Fibroblast of pulmonary artery (primary cell): Measurements from ENCODE around the gene KIF11.
A peak's percentile ranks its signal among the peaks of the same experiment; 100 is the strongest.
"Not testable (repeated sequence)": the region's sequence is repeated elsewhere in the genome, so short reads cannot be mapped to it uniquely, and the experiment has no call there.

Experiments
- DNase-seq: peaks from one replicate; pipeline ENCODE4 v3.0.0-alpha.2; 2010; ENCODE audit warnings: low read depth
- H3K4me3 ChIP-seq: replicated peaks from 2 replicates; pipeline ENCODE4 v1.5.1; 2011; ENCODE audit warnings: low read depth, mild to moderate bottlenecking, control low read depth, low read length, moderate library complexity
- TF ChIP-seq, protein P1 (sequence below): IDR thresholded peaks from 2 replicates; pipeline ENCODE4 v1.5.1; 2011; ENCODE audit warnings: mild to moderate bottlenecking, control low read depth, low read length, inconsistent platforms; ENCODE audit errors: missing control alignments

Gene KIF11

DNA sequence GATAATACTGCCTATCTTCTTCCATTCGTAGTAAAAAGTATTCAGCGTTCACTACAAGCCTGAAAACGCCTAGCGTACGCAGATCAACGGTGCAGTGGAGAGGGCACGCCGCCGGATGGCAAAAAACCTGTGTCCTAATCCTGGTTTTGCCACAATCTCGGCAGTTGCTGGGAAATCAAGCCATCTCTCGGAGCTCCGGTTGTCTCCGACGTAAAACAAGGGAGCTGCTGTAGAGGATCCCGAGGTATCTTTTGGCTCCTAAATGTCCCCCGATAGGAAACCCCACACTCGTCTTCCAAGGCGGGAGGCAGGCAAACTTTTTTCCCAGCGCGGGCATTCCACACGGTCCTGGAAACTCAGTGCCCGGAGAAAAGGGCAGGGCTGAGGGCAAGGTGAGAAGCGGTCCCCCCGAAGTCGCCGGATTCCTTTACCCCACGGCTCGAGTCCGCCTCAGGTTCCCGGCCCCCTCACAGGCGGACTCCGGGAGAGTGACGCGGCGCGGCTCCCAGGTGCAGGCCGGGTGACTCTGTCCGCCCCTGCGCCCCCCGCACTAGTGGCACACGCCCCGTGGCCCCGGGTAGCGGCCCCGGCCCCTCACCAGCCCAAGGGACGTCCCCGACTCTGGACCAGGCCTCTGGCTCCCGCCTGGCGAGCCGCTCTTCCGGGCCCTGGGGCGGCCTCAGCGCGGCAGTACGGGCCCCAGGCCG is 19.7 kb upstream of the KIF11 start:
- peak overlapping the region; percentile 90 for H3K4me3 ChIP-seq
- TF ChIP-seq, protein P1, sequence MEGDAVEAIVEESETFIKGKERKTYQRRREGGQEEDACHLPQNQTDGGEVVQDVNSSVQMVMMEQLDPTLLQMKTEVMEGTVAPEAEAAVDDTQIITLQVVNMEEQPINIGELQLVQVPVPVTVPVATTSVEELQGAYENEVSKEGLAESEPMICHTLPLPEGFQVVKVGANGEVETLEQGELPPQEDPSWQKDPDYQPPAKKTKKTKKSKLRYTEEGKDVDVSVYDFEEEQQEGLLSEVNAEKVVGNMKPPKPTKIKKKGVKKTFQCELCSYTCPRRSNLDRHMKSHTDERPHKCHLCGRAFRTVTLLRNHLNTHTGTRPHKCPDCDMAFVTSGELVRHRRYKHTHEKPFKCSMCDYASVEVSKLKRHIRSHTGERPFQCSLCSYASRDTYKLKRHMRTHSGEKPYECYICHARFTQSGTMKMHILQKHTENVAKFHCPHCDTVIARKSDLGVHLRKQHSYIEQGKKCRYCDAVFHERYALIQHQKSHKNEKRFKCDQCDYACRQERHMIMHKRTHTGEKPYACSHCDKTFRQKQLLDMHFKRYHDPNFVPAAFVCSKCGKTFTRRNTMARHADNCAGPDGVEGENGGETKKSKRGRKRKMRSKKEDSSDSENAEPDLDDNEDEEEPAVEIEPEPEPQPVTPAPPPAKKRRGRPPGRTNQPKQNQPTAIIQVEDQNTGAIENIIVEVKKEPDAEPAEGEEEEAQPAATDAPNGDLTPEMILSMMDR: peak; percentile 18
- peak; percentile 52 for DNase-seq

DNA sequence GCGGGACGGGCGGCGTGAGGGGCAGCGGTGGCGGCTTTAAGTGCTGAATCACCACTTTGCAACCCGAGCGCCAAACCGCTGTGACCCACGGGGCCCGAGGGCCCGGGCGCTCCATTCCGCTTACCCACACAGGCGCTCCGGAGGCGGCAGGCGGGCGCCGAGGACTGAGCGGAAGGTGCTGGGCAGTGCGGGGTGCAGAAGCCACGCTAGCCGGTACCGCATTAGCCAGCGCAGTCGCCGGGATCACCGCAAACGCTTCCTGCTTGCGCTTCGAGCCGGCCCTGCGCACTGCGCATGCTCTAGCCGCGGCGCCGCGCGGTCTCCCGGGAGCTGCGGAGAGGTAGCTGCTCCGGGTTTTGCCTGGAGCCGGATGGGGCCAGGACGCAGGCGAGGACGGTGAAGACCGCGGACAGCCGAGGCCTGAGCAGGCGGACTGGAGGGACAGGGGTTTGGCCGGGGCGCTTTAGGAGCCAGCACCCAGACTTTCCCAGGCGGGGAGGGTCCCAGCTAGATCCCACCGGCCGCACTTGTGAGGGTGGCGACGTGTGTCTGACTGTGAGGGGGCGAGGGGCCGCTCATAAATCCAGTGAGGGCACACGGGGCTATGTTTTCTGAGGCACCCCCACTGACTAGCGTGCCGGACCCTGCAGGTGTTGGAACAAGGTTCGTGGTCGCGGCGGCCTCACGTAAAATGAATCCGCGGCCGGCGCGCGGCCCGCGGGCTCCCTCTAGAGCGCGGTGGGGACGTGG is 19.0 kb upstream of the KIF11 start, which contains the start of gene IDE:
TSS of gene IDE (minus strand) at position 296 of the 750 bp plus-strand sequence. CDS start at position 222, 74 bp downstream.
- DNase-seq: peak; percentile 88
- peak within 1 kb of the TSS; percentile 90 for H3K4me3 ChIP-seq
- TF ChIP-seq, protein P1: peak; percentile 64

DNA sequence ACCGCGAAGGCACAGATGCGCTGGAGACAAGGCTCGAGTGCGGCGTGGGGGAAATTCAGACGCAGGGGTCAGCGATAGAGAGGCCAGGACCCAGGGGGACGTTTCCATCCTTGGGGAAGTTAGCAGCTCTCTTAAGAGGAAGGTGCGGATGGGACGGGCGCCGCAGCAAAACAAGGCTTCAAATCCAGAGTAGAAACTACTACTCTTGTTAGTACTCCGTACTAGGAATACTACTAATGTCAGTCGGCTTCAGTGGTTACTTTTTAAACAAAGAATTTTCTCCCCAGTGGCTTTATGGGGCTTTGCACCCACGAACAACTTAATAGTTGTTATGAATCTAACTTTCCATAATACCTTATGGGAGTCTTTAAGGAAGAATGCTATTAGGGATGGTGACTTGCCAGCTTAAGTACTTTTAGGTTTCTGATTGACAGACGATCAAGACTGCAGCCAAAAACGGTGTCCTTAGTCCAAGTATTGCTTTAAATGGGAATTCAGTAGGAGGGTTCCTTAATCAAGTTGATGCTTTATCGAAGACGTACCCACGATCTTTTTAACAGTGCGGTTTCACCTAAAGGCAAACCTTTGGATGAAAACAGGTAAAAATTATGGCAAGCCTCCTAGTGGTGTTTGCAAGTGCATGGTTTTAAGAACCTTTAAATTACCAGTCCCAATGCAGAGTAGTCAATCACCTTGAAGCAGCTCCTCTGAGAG is 18.2 kb upstream of the KIF11 start:
- peak overlapping the region; percentile 90 for H3K4me3 ChIP-seq
- DNase-seq: peak; percentile 59
- TF ChIP-seq, protein P1: no peak

DNA sequence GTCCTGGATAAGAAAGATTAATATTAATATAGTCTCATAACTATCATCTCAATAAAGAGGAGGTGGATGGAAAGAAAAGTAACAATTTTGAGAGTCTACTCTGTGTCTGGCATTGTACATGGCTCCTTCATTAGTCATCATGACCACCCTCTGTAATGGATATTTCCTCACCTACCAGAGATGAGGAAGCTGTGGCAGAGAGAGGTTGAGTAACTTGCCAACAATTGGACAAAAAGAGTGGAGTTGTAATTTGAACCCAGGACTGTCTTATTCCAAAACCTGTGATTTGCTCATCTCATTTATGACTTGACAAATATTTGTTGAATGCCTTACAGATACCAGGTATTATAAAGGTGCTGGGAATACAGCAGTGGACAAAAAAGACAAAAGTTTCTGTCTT is 17.0 kb upstream of the KIF11 start:
- peak; percentile 42 for DNase-seq

DNA sequence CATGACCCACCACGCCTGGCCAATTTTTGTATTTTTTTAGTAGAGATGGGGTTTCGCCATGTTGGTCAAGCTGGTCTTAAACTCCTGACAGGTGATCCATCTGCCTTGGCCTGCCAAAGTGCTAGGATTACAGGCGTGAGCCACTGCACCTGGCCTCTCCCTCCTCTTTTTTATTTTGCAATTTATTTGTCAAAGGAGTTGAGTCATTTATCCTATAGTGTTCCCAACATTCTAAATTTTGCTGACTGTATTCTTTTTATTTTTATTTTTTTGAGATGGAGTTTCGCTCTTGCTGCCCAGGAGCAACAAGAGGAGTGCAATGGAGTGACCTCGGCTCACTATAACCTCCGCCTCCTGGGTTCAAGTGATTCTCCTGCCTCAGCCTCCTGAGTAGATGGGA is 10.6 kb upstream of the KIF11 start:
- DNase-seq: not testable (repeated sequence)

More for the DNA sequence above, 17.0 kb upstream of the KIF11 start:
- TF ChIP-seq, protein P1: no peak
- H3K4me3 ChIP-seq: no peak overlapping the region

DNA sequence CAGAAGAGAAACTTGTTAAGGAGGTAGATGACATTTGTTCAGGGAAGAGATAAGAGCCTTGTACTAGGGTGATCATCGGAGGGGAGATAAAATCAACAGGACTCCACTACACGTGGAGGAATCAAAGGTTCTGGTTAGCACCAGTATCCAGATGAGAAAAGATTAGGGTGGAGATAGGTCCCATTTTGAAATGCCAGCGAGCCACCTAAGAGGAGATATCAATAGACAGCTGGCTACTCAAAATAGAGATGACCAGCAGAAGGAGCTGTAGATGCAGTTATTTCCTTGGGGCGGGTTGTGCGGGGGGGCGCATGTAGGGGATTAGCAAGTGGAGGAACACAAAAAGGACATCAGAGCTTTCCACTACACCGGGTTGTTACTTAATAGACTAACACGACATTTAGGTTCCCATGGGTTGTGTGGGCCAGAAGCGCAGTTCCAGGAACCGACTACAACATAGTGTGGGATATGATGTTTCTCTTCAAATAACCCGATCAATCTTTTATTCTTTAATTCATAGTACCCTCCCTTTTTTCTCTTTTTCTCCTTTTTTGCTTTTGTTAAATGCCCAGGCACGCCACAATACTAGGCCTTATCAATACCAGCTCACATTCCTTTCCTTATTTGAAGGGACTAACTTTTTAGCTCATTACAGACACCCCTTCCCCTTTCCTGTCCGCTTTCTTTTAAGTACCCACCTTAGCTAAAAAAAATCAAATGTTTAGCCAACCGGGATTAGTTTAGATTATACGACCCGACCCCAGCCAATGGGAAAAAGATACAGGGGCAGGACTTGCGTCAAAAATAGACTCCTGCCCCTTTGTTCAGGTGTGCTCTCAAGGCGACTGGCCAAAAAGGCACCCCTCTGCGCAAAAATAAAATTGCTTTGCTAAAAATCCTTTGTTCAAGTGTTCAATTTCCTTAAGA is 2.0 kb upstream of the KIF11 start:
- peak; percentile 66 for DNase-seq
- TF ChIP-seq, protein P1: peak; percentile 47
- H3K4me3 ChIP-seq: peak overlapping the region; percentile 90

More for the DNA sequence above, 10.6 kb upstream of the KIF11 start:
- H3K4me3 ChIP-seq: not testable (repeated sequence)
